Measurements from ENCODE around the gene UPF2.
"Not testable (repeated sequence)": the region's sequence is repeated elsewhere in the genome, so short reads cannot be mapped to it uniquely, and the experiment has no call there.

UPF2 gene

DNA sequence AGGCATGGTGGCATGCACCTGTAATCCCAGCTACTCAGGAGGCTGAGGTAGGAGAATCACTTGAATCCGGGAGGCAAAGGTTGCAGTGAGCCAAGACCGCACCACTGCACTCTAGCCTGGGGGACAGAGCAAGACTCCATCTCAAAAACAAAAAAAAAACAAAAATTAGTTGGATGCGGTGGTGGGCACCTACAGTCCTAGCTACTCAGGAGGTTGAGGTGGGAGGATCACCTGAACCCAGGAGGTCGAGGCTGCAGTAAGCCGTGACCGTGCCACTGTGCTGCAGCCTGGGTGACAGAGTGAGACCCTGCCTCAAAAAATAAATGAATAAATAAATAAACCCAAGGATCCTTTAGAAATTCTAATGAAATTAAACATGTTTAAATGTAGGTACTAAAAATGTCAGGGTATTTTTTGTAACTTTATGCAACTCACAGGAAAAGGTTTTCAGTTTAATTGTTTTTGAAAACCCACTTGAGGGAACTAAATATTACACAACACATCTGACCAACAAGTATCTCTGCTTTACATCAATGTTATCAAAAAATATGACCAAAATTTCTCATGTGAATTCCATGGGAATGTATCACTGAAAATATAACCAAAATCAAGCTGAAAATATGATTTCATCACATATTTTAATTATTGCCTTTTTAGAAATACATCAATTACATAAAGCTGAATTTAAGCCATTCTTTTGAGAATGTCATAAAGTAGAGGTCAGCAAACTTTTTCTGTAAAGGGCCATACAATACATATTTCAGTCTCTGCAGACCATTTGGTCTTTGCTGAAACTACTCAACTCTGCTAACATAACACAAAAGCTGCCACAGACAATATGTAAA, 23.9 kb downstream of the UPF2 start:
- Mint-ChIP-seq H3K36me3 (ENCODE audit: low read depth) (peaks cover 35% of the 10 kb centered on the region), H3K4me1 (no peaks in the 10 kb centered on the region), H3K4me3 (no peak overlapping the region), H3K27me3 (ENCODE audit: low read depth, poor library complexity) (no peaks in the 10 kb centered on the region), H3K9me3 (no peaks in the 10 kb centered on the region), H3K27ac (no peak overlapping the region)
- TF ChIP-seq CTCF (IDR thresholded peaks at IDR 0.05) = no peak
- DNase-seq = no peak

DNA sequence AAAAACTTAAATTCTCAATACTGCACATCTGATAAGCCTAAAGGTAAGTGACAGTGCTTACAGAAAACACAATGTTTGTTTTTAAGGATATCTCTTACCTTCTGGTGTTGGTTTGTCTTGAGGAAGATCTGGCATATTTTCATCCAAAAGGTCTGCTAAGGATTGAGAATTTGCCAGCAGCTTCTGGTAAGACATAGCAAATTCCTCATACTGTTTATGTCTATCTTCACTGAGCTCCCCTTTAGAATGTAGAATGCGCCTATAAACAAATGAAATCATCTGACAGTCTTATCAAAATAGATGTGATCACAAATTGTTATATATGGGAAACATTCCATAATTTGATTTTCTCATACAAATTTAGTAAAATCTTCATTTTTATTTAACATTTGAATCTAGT, 28.7 kb downstream of the UPF2 start:
- H3K27me3 Mint-ChIP-seq (ENCODE audit: low read depth, poor library complexity) = no peaks in the 10 kb centered on the region
- no peaks in the 10 kb centered on the region for H3K4me1 Mint-ChIP-seq
- H3K9me3 Mint-ChIP-seq = peaks cover 31% of the 10 kb centered on the region
- no peak overlapping the region for H3K27ac Mint-ChIP-seq
- no peak for DNase-seq
- TF ChIP-seq CTCF (IDR thresholded peaks at IDR 0.05) = no peak
- H3K36me3 Mint-ChIP-seq (ENCODE audit: low read depth) = peaks cover 65% of the 10 kb centered on the region
- no peak overlapping the region for H3K4me3 Mint-ChIP-seq

- H3K27ac Mint-ChIP-seq; DNase-seq; H3K4me3 Mint-ChIP-seq; H3K27me3 Mint-ChIP-seq (ENCODE audit: low read depth, poor library complexity); H3K4me1 Mint-ChIP-seq: not testable (repeated sequence)
- Mint-ChIP-seq H3K9me3 (peaks cover 32% of the 10 kb centered on the region), H3K36me3 (ENCODE audit: low read depth) (peaks cover 70% of the 10 kb centered on the region)
Measured at GRCh38 chr10:12013391-12013790, 29.2 kb downstream of the UPF2 start.

DNA sequence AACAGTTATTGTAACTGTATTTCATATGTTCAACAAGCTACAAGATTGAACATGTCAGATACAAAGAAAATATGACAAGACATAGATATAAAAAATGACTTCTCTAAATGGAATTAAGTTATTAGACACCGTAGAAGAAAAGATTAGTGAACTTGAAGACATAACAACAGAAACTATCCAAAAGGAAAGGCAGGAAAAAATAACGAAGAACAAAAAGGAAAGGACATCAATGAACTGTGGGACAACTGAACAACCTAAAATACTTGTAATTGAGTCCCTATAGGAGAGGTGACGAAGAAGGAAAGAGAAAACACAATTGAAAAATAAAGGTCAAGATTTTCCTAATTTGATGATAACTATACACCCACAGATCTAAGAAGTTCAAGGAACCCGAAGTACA, 32.3 kb downstream of the UPF2 start:
- Mint-ChIP-seq H3K9me3 (peaks cover 32% of the 10 kb centered on the region), H3K27ac (no peak overlapping the region), H3K4me3 (no peak overlapping the region)

GRCh38 chr10:12008842-12009241, 33.8 kb downstream of the UPF2 start:
- H3K27me3 Mint-ChIP-seq (ENCODE audit: low read depth, poor library complexity); H3K27ac Mint-ChIP-seq; H3K4me1 Mint-ChIP-seq; H3K4me3 Mint-ChIP-seq; DNase-seq: not testable (repeated sequence)
- peaks cover 32% of the 10 kb centered on the region for H3K9me3 Mint-ChIP-seq
- peaks cover 84% of the 10 kb centered on the region for H3K36me3 Mint-ChIP-seq (ENCODE audit: low read depth)

More for the DNA sequence above, 32.3 kb downstream of the UPF2 start:
- Mint-ChIP-seq H3K27me3 (ENCODE audit: low read depth, poor library complexity) (no peaks in the 10 kb centered on the region), H3K36me3 (ENCODE audit: low read depth) (peaks cover 80% of the 10 kb centered on the region), H3K4me1 (no peaks in the 10 kb centered on the region)
- DNase-seq = no peak
- no peak for TF ChIP-seq CTCF (IDR thresholded peaks at IDR 0.05)

DNA sequence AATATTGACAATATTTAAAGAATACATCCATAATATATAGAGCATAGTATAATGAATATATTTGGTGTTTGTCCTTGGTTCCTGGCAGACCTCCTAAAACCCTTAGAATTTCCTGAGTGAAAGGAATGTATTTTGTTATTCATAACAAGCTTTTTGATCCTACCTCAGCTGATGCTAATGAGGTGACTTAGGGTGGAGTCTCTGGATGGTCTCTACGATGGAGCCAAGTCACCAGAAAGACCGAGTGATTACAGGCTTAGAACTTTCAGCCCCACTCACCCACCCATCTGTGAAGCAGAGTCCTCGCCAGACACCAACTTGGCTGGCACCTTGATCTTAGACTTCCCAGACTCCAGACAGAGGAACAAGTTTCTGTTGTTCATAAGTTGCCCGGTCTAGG, 35.9 kb downstream of the UPF2 start:
- H3K27me3 Mint-ChIP-seq (ENCODE audit: low read depth, poor library complexity) = no peaks in the 10 kb centered on the region
- H3K9me3 Mint-ChIP-seq = peaks cover 23% of the 10 kb centered on the region
- H3K36me3 Mint-ChIP-seq (ENCODE audit: low read depth) = peaks cover 87% of the 10 kb centered on the region
- H3K4me3 Mint-ChIP-seq = no peak overlapping the region
- H3K27ac Mint-ChIP-seq = no peak overlapping the region
- TF ChIP-seq CTCF (IDR thresholded peaks at IDR 0.05) = no peak
- H3K4me1 Mint-ChIP-seq = no peaks in the 10 kb centered on the region
- DNase-seq = no peak

All from nephron progenitor cell (in vitro differentiated cells).